C4-2B (cell line): Measurements from ENCODE around the gene GRAMD2A.

Experiments
- CTCF ChIP-seq: fragments of 450-650 bp; conservative IDR thresholded peaks from 2 replicates; pipeline ENCODE4 v1.5.1; 2017; ENCODE audit warnings: mild to moderate bottlenecking
- ZFX ChIP-seq: fragments of 450-650 bp; IDR thresholded peaks from 2 replicates; pipeline ENCODE4 v1.6.1; 2017

GRCh38 chr15:72205273-72205672, 7.7 kb upstream of the GRAMD2A start:
- TF ChIP-seq CTCF (no peak), ZFX (no peak)
